ENCODE results near the gene LHFPL6.

Gene LHFPL6

GRCh38 chr13:39452417-39452816 is 150.6 kb downstream of the LHFPL6 start:
- no peaks in the 10 kb centered on the region for H3K9me3 ChIP-seq (ENCODE audit: insufficient read depth, low read depth, low read length)
- peaks cover 9% of the 10 kb centered on the region for H3K79me1 ChIP-seq (ENCODE audit: low read length)
- no peak overlapping the region for H4K12ac ChIP-seq (ENCODE audit: low read depth, low read length)
- peak overlapping the region; percentile 51 for H3K4me2 ChIP-seq (ENCODE audit: low read length)
- no peak overlapping the region for H4K91ac ChIP-seq (ENCODE audit: low read depth, low read length)
- H3K36me3 ChIP-seq (ENCODE audit: control insufficient read depth in 1 of 2, insufficient read depth in 2 of 2, low read length in 2 of 2): no peaks in the 10 kb centered on the region
- H3K79me2 ChIP-seq (ENCODE audit: control insufficient read depth, insufficient read depth, low read length, poor library complexity): no peaks in the 10 kb centered on the region
- H2AK5ac ChIP-seq (ENCODE audit: low read length): no peak overlapping the region
- H3K9ac ChIP-seq (ENCODE audit: low read length): no peak overlapping the region
- H3K14ac ChIP-seq (ENCODE audit: low read length): no peak overlapping the region
- no peak overlapping the region for H2BK120ac ChIP-seq (ENCODE audit: insufficient read depth, low read length, poor library complexity)
- no peak overlapping the region for H4K8ac ChIP-seq (ENCODE audit: low read depth, low read length)
- H3K27me3 ChIP-seq (ENCODE audit: insufficient read depth, low read length): no peaks in the 10 kb centered on the region
- H3K4ac ChIP-seq (ENCODE audit: low read depth, low read length): no peak overlapping the region
- H3K4me3 ChIP-seq (ENCODE audit: low read depth, low read length): no peak overlapping the region
- peak overlapping the region; percentile 89 for H3K27ac ChIP-seq (ENCODE audit: low read depth, low read length)
- no peak overlapping the region for H2BK12ac ChIP-seq (ENCODE audit: low read length)
- no peak overlapping the region for H3K18ac ChIP-seq (ENCODE audit: low read length)
- no peak overlapping the region for H2BK5ac ChIP-seq (ENCODE audit: low read depth, low read length, poor library complexity)
- peaks cover 4 to 6% of the 10 kb centered on the region in 2 experiments for H3K4me1 ChIP-seq (ENCODE audit: control insufficient read depth in 1 of 2, insufficient read depth in 2 of 2, low read length in 2 of 2)
- H2AFZ ChIP-seq (ENCODE audit: insufficient read depth, low read length, poor library complexity): no peak overlapping the region
- no peak for DNase-seq
- no peak overlapping the region for H3K23ac ChIP-seq (ENCODE audit: low read length)
- no CpG with 5 or more reads among the region's 3 CpGs for WGBS (ENCODE audit: extremely low coverage, insufficient coverage, insufficient read length)

GRCh38 chr13:39451860-39452301 is 151.1 kb downstream of the LHFPL6 start:
- Histone ChIP-seq H3K18ac (ENCODE audit: low read length) (no peak overlapping the region), H3K4me2 (ENCODE audit: low read length) (peak overlapping the region; percentile 51)

GRCh38 chr13:39451301-39451700 is 151.7 kb downstream of the LHFPL6 start:
- Histone ChIP-seq H3K4ac (ENCODE audit: low read depth, low read length) (no peak overlapping the region), H2BK120ac (ENCODE audit: insufficient read depth, low read length, poor library complexity) (no peak overlapping the region), H3K4me1 (ENCODE audit: control insufficient read depth in 1 of 2, insufficient read depth in 2 of 2, low read length in 2 of 2) (peaks cover 4 to 6% of the 10 kb centered on the region in 2 experiments), H2AK5ac (ENCODE audit: low read length) (no peak overlapping the region), H3K9me3 (ENCODE audit: insufficient read depth, low read depth, low read length) (no peaks in the 10 kb centered on the region), H2AFZ (ENCODE audit: insufficient read depth, low read length, poor library complexity) (no peak overlapping the region), H2BK12ac (ENCODE audit: low read length) (no peak overlapping the region), H3K79me1 (ENCODE audit: low read length) (peaks cover 9% of the 10 kb centered on the region), H3K9ac (ENCODE audit: low read length) (no peak overlapping the region), H4K8ac (ENCODE audit: low read depth, low read length) (no peak overlapping the region), H3K27ac (ENCODE audit: low read depth, low read length) (no peak overlapping the region), H3K4me3 (ENCODE audit: low read depth, low read length) (no peak overlapping the region), H3K36me3 (ENCODE audit: control insufficient read depth in 1 of 2, insufficient read depth in 2 of 2, low read length in 2 of 2) (no peaks in the 10 kb centered on the region), H3K23ac (ENCODE audit: low read length) (no peak overlapping the region), H4K91ac (ENCODE audit: low read depth, low read length) (no peak overlapping the region), H3K79me2 (ENCODE audit: control insufficient read depth, insufficient read depth, low read length, poor library complexity) (no peaks in the 10 kb centered on the region), H3K4me2 (ENCODE audit: low read length) (no peak overlapping the region), H4K12ac (ENCODE audit: low read depth, low read length) (no peak overlapping the region), H3K14ac (ENCODE audit: low read length) (no peak overlapping the region), H3K18ac (ENCODE audit: low read length) (no peak overlapping the region), H3K27me3 (ENCODE audit: insufficient read depth, low read length) (no peaks in the 10 kb centered on the region), H2BK5ac (ENCODE audit: low read depth, low read length, poor library complexity) (no peak overlapping the region)
- no peak for DNase-seq
- WGBS (ENCODE audit: extremely low coverage, insufficient coverage, insufficient read length): no CpG with 5 or more reads among the region's 1 CpG

More at GRCh38 chr13:39451860-39452301, 151.1 kb downstream of the LHFPL6 start:
- peak in 1 of 2 donors; percentile 9 for DNase-seq
- Histone ChIP-seq H3K79me2 (ENCODE audit: control insufficient read depth, insufficient read depth, low read length, poor library complexity) (no peaks in the 10 kb centered on the region), H3K9me3 (ENCODE audit: insufficient read depth, low read depth, low read length) (no peaks in the 10 kb centered on the region), H4K91ac (ENCODE audit: low read depth, low read length) (peak overlapping the region; percentile 57), H4K8ac (ENCODE audit: low read depth, low read length) (no peak overlapping the region), H3K36me3 (ENCODE audit: control insufficient read depth in 1 of 2, insufficient read depth in 2 of 2, low read length in 2 of 2) (no peaks in the 10 kb centered on the region), H3K9ac (ENCODE audit: low read length) (no peak overlapping the region), H2AFZ (ENCODE audit: insufficient read depth, low read length, poor library complexity) (no peak overlapping the region), H3K4me3 (ENCODE audit: low read depth, low read length) (no peak overlapping the region), H2AK5ac (ENCODE audit: low read length) (no peak overlapping the region), H3K4ac (ENCODE audit: low read depth, low read length) (no peak overlapping the region), H2BK12ac (ENCODE audit: low read length) (peak overlapping the region; percentile 43), H2BK120ac (ENCODE audit: insufficient read depth, low read length, poor library complexity) (peak overlapping the region; percentile 63), H4K12ac (ENCODE audit: low read depth, low read length) (no peak overlapping the region), H3K79me1 (ENCODE audit: low read length) (peaks cover 9% of the 10 kb centered on the region), H3K27ac (ENCODE audit: low read depth, low read length) (peak overlapping the region; percentile 89), H3K27me3 (ENCODE audit: insufficient read depth, low read length) (no peaks in the 10 kb centered on the region), H2BK5ac (ENCODE audit: low read depth, low read length, poor library complexity) (peak overlapping the region; percentile 81), H3K4me1 (ENCODE audit: control insufficient read depth in 1 of 2, insufficient read depth in 2 of 2, low read length in 2 of 2) (peaks cover 4 to 6% of the 10 kb centered on the region in 2 experiments), H3K14ac (ENCODE audit: low read length) (no peak overlapping the region), H3K23ac (ENCODE audit: low read length) (no peak overlapping the region)
- WGBS (ENCODE audit: extremely low coverage, insufficient coverage, insufficient read length): no CpG with 5 or more reads among the region's 4 CpGs

GRCh38 chr13:39450176-39450575 is 152.8 kb downstream of the LHFPL6 start:
- H3K18ac ChIP-seq (ENCODE audit: low read length): no peak overlapping the region
- no peak for DNase-seq
- H3K36me3 ChIP-seq (ENCODE audit: control insufficient read depth in 1 of 2, insufficient read depth in 2 of 2, low read length in 2 of 2): no peaks in the 10 kb centered on the region
- H4K91ac ChIP-seq (ENCODE audit: low read depth, low read length): no peak overlapping the region
- peaks cover 4 to 6% of the 10 kb centered on the region in 2 experiments for H3K4me1 ChIP-seq (ENCODE audit: control insufficient read depth in 1 of 2, insufficient read depth in 2 of 2, low read length in 2 of 2)
- no peaks in the 10 kb centered on the region for H3K27me3 ChIP-seq (ENCODE audit: insufficient read depth, low read length)
- no peak overlapping the region for H2AK5ac ChIP-seq (ENCODE audit: low read length)
- no peak overlapping the region for H3K4ac ChIP-seq (ENCODE audit: low read depth, low read length)
- no peak overlapping the region for H3K9ac ChIP-seq (ENCODE audit: low read length)
- no peak overlapping the region for H2BK120ac ChIP-seq (ENCODE audit: insufficient read depth, low read length, poor library complexity)
- no peak overlapping the region for H3K23ac ChIP-seq (ENCODE audit: low read length)
- H4K8ac ChIP-seq (ENCODE audit: low read depth, low read length): no peak overlapping the region
- no peak overlapping the region for H4K12ac ChIP-seq (ENCODE audit: low read depth, low read length)
- H2AFZ ChIP-seq (ENCODE audit: insufficient read depth, low read length, poor library complexity): no peak overlapping the region
- H3K4me3 ChIP-seq (ENCODE audit: low read depth, low read length): no peak overlapping the region
- no peaks in the 10 kb centered on the region for H3K9me3 ChIP-seq (ENCODE audit: insufficient read depth, low read depth, low read length)
- H3K27ac ChIP-seq (ENCODE audit: low read depth, low read length): no peak overlapping the region
- no peak overlapping the region for H2BK12ac ChIP-seq (ENCODE audit: low read length)
- H3K4me2 ChIP-seq (ENCODE audit: low read length): no peak overlapping the region
- no peak overlapping the region for H2BK5ac ChIP-seq (ENCODE audit: low read depth, low read length, poor library complexity)
- no peak overlapping the region for H3K14ac ChIP-seq (ENCODE audit: low read length)
- peaks cover 6% of the 10 kb centered on the region for H3K79me1 ChIP-seq (ENCODE audit: low read length)
- no peaks in the 10 kb centered on the region for H3K79me2 ChIP-seq (ENCODE audit: control insufficient read depth, insufficient read depth, low read length, poor library complexity)

Measured in trophoblast cell (in vitro differentiated cells and primary cell).